HFFc6 (cell line): Measurements from ENCODE around the gene RAD23B. TPM values are rescaled to one million over a fixed set of nuclear protein-coding genes. Genes with fewer than 3 reads are reported as not detected.

ENCODE experiments used
- DNase-seq: peaks from one replicate; pipeline ENCODE4 v3.0.0-alpha.2; 2018
- H3K27ac Mint-ChIP-seq: 2 replicates; pipeline ENCODE4 v1.8.0; 2020; ENCODE audit warnings: mild to moderate bottlenecking, mixed read lengths
- H3K27me3 Mint-ChIP-seq: 2 replicates; pipeline ENCODE4 v1.8.0; 2021; ENCODE audit warnings: mild to moderate bottlenecking, moderate library complexity, mixed read lengths; ENCODE audit not compliant: insufficient read depth
- H3K36me3 Mint-ChIP-seq: 2 replicates; pipeline ENCODE4 v1.8.0; 2021; ENCODE audit warnings: low read depth, mixed read lengths
- H3K4me1 Mint-ChIP-seq: 2 replicates; pipeline ENCODE4 v1.8.0; 2020; ENCODE audit warnings: low read depth, mixed read lengths
- H3K4me3 Mint-ChIP-seq: 2 replicates; pipeline ENCODE4 v1.8.0; 2020; ENCODE audit warnings: mild to moderate bottlenecking, moderate library complexity, mixed read lengths
- H3K9me3 Mint-ChIP-seq: 2 replicates; pipeline ENCODE4 v1.8.0; 2020; ENCODE audit warnings: mild to moderate bottlenecking, mixed read lengths
- CTCF ChIP-seq: fragments of 200-600 bp; sonication (generic); IDR thresholded peaks from 2 replicates; pipeline ENCODE4 v1.5.0; 2021; ENCODE audit warnings: antibody characterized with exemption, mild to moderate bottlenecking
- total RNA-seq, 6 experiments: library from RNA; stranded (reverse); fragmentation: NEBNext Ultra II Directional; extraction: Animal tissue kit (Norgen Biotek cat#: 25700); gene quantifications; 2 replicates in 1 of 6; 3 replicates in 5 of 6; pipeline ENCODE4 v1.2.3, GENCODE V29; 2021

The RAD23B gene
- total RNA-seq, 6 experiments from 2014 or later, result 196 to 222 (median 204) TPM

- H3K9me3 Mint-ChIP-seq, result no peaks in the 10 kb centered on the region
- H3K27ac Mint-ChIP-seq, result peak overlapping the region; percentile 93
- H3K4me1 Mint-ChIP-seq, result peaks cover 69% of the 10 kb centered on the region
- DNase-seq, result no peak
- no peak for TF ChIP-seq CTCF
- peaks cover 7% of the 10 kb centered on the region for H3K27me3 Mint-ChIP-seq
- H3K4me3 Mint-ChIP-seq, result peak overlapping the region; percentile 99
- peaks cover 29% of the 10 kb centered on the region for H3K36me3 Mint-ChIP-seq
Observed at GRCh38 chr9:107285286-107285685, 2.2 kb downstream of the RAD23B start.

- Mint-ChIP-seq H3K4me3 (peak overlapping the region; percentile 99), H3K36me3 (peaks cover 29% of the 10 kb centered on the region), H3K9me3 (no peaks in the 10 kb centered on the region), H3K27ac (peak overlapping the region; percentile 57; the same call in 1 of the 2 replicates), H3K27me3 (peaks cover 7% of the 10 kb centered on the region), H3K4me1 (peaks cover 69% of the 10 kb centered on the region)
- DNase-seq, result no peak
- no peak for TF ChIP-seq CTCF
Observed at GRCh38 chr9:107286057-107286456, 3.0 kb downstream of the RAD23B start.

GRCh38 chr9:107288701-107289100, 5.6 kb downstream of the RAD23B start:
- H3K4me1 Mint-ChIP-seq, result peaks cover 72% of the 10 kb centered on the region
- peak overlapping the region; percentile 25; the same call in 1 of the 2 replicates for H3K27ac Mint-ChIP-seq
- H3K4me3 Mint-ChIP-seq, result no peak overlapping the region
- no peak for DNase-seq
- peaks cover 36% of the 10 kb centered on the region for H3K36me3 Mint-ChIP-seq
- TF ChIP-seq CTCF, result no peak
- no peaks in the 10 kb centered on the region for H3K9me3 Mint-ChIP-seq
- H3K27me3 Mint-ChIP-seq, result peaks cover 7% of the 10 kb centered on the region

- no peaks in the 10 kb centered on the region for H3K9me3 Mint-ChIP-seq
- peaks cover 24% of the 10 kb centered on the region for H3K36me3 Mint-ChIP-seq
- DNase-seq, result no peak
- H3K27ac Mint-ChIP-seq, result no peak overlapping the region
- no peak for TF ChIP-seq CTCF
- H3K4me1 Mint-ChIP-seq, result peaks cover 83% of the 10 kb centered on the region
- H3K4me3 Mint-ChIP-seq, result no peak overlapping the region
- peaks cover 4% of the 10 kb centered on the region for H3K27me3 Mint-ChIP-seq
Observed at GRCh38 chr9:107290619-107291018, 7.5 kb downstream of the RAD23B start.

- H3K36me3 Mint-ChIP-seq, result peaks cover 14% of the 10 kb centered on the region
- no peak overlapping the region for H3K4me3 Mint-ChIP-seq
- DNase-seq, result no peak
- H3K27ac Mint-ChIP-seq, result peak overlapping the region; percentile 36; the same call in 1 of the 2 replicates
- peaks cover 77% of the 10 kb centered on the region for H3K4me1 Mint-ChIP-seq
- H3K9me3 Mint-ChIP-seq, result no peaks in the 10 kb centered on the region
- no peak for TF ChIP-seq CTCF
- H3K27me3 Mint-ChIP-seq, result peaks cover 4% of the 10 kb centered on the region
Observed at GRCh38 chr9:107292821-107293542, 9.9 kb downstream of the RAD23B start.
